Measurements from ENCODE around the gene PBX1. TPM values are rescaled to one million over a fixed set of nuclear protein-coding genes. Genes with fewer than 3 reads are reported as not detected.

Gene PBX1
- polyA plus RNA-seq, 3 donors = 0.07 TPM; not detected in 2

DNA sequence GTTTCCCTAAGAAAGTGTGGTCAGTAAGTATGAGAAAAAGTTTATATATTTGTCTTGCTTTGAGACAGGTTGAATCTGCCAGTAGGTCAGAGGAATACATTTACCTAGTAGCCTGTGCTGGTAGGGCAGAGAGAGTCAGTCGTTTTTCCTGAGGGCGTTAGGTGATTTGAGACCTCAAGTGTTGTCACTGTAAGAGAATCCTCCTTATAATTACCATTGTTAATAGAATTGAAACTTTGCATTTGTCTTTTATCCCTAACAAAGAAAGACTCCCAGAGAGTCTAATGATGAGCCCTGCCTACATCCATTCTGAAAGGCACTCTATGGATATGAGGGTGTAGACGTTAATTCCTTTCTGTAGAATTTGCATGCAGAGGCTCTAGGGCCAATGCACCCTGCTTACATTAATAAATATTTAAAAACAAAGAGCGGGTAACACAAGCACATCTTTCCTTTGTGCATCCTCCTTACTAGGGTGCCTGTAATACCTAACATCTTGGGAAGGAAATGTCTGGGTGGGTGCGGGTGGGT lies 16.4 kb downstream of the PBX1 start:
- WGBS (ENCODE audit: insufficient coverage) = no CpG with 5 or more reads among the region's 5 CpGs
- H2AFZ ChIP-seq (ENCODE audit: insufficient read depth, low read depth, low read length, poor library complexity, severe bottlenecking) = no peak overlapping the region
- H3K79me2 ChIP-seq (ENCODE audit: insufficient read depth, low read length) = no peaks in the 10 kb centered on the region
- H3K36me3 Mint-ChIP-seq = no peaks in the 10 kb centered on the region
- H3K27ac ChIP-seq (ENCODE audit: low read depth in 1 of 2, low read length in 2 of 2) = no peak overlapping the region
- H3K27me3 ChIP-seq (ENCODE audit: control insufficient read depth in 2 of 2, insufficient read depth in 2 of 2, low read length in 2 of 2) = no peaks in the 10 kb centered on the region
- no peak overlapping the region for H3K4me3 ChIP-seq (replicated peaks in 1 of 3; ENCODE audit: low read depth in 2 of 3, low read length in 3 of 3)
- no peak overlapping the region for H3K27ac Mint-ChIP-seq
- H3K27me3 Mint-ChIP-seq (ENCODE audit: low read depth in 3 of 3) = peaks cover 0 to 2% (median 0%) of the 10 kb centered on the region in 3 donors
- H3K36me3 ChIP-seq (replicated peaks in 1 of 2; ENCODE audit: control insufficient read depth in 1 of 2, insufficient read depth in 2 of 2, low read length in 2 of 2) = no peaks in the 10 kb centered on the region
- peaks cover 0 to 7% of the 10 kb centered on the region in 2 donors for H3K9me3 ChIP-seq (replicated peaks in 1 of 2; ENCODE audit: control insufficient read depth in 1 of 2, insufficient read depth in 1 of 2, low read length in 2 of 2)
- DNase-seq = no peak
- H4K20me1 ChIP-seq (ENCODE audit: insufficient read depth, low read length) = no peaks in the 10 kb centered on the region
- intact Hi-C loops (cut with micrococcal nuclease) = no loop called here
- peaks cover 4 to 14% (median 9%) of the 10 kb centered on the region in 7 donors for H3K9me3 Mint-ChIP-seq
- no peaks in the 10 kb centered on the region for H3K4me1 Mint-ChIP-seq
- no peaks in the 10 kb centered on the region for H3K4me1 ChIP-seq (ENCODE audit: control insufficient read depth in 1 of 2, insufficient read depth in 2 of 2, low read length in 2 of 2)
- H3K4me2 ChIP-seq (replicated peaks; ENCODE audit: extremely low read depth, low read length, poor library complexity, severe bottlenecking) = no peak overlapping the region
- H3K9ac ChIP-seq (ENCODE audit: insufficient read depth, low read length, poor library complexity, severe bottlenecking) = no peak overlapping the region
- TF ChIP-seq, protein P1, sequence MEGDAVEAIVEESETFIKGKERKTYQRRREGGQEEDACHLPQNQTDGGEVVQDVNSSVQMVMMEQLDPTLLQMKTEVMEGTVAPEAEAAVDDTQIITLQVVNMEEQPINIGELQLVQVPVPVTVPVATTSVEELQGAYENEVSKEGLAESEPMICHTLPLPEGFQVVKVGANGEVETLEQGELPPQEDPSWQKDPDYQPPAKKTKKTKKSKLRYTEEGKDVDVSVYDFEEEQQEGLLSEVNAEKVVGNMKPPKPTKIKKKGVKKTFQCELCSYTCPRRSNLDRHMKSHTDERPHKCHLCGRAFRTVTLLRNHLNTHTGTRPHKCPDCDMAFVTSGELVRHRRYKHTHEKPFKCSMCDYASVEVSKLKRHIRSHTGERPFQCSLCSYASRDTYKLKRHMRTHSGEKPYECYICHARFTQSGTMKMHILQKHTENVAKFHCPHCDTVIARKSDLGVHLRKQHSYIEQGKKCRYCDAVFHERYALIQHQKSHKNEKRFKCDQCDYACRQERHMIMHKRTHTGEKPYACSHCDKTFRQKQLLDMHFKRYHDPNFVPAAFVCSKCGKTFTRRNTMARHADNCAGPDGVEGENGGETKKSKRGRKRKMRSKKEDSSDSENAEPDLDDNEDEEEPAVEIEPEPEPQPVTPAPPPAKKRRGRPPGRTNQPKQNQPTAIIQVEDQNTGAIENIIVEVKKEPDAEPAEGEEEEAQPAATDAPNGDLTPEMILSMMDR (IDR thresholded peaks at IDR 0.05) = no peak
- no peak overlapping the region for H3K4me3 Mint-ChIP-seq

DNA sequence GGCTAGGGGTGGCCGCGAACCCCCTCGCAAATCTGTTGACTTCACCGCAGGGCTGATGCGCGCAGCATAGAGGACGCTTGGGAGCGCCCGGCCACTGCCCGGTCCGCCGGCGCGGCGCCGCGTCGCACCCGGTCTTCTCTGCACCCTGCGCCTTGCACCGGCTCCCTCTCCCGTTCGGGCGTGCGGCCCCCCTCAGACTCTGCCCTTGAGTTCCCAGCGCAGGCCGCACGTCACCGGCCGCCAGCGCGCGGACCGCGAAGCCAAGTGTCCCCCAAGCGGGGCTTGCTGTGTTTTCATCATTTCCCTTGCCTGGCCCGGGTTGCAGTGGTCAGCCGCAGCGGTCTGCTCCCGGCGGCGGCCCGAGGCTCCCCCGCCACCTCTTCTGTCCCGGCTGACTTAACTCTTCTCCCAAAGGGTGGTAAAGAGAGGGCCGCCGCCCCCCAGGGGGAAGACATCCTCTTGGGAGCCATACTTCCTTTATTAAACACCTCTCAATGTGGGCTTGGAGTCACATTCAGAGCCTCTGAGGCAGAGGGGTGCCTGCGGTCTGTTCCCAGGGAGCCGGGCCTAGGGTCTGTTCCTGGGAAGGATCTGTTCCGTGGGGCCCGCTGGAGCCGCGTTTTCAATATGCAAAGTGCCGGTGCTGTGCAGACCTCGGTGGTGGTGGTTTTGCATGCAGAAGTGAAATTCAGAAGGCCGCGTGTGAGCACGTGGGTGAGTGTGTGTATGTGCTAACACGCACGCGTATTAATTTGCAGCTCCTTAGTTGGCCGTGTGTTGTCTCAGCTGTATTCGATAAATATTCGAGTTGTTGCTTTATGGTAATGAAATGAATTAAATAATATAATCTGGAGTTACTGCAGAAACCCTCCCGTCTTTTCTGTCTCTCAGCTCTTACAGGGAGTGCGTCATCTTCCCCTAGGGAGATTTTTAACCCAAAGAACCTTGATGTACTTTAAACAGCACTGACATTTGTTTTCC lies 17.6 kb downstream of the PBX1 start:
- Histone ChIP-seq H2AFZ (ENCODE audit: insufficient read depth, low read depth, low read length, poor library complexity, severe bottlenecking) (no peak overlapping the region), H3K9ac (ENCODE audit: insufficient read depth, low read length, poor library complexity, severe bottlenecking) (no peak overlapping the region), H3K4me3 (replicated peaks in 1 of 3; ENCODE audit: low read depth in 2 of 3, low read length in 3 of 3) (no peak overlapping the region), H3K27ac (ENCODE audit: low read depth in 1 of 2, low read length in 2 of 2) (no peak overlapping the region), H4K20me1 (ENCODE audit: insufficient read depth, low read length) (no peaks in the 10 kb centered on the region), H3K79me2 (ENCODE audit: insufficient read depth, low read length) (no peaks in the 10 kb centered on the region), H3K4me2 (replicated peaks; ENCODE audit: extremely low read depth, low read length, poor library complexity, severe bottlenecking) (no peak overlapping the region), H3K36me3 (replicated peaks in 1 of 2; ENCODE audit: control insufficient read depth in 1 of 2, insufficient read depth in 2 of 2, low read length in 2 of 2) (no peaks in the 10 kb centered on the region), H3K27me3 (ENCODE audit: control insufficient read depth in 2 of 2, insufficient read depth in 2 of 2, low read length in 2 of 2) (no peaks in the 10 kb centered on the region), H3K9me3 (replicated peaks in 1 of 2; ENCODE audit: control insufficient read depth in 1 of 2, insufficient read depth in 1 of 2, low read length in 2 of 2) (peaks cover 0 to 7% of the 10 kb centered on the region in 2 donors), H3K4me1 (ENCODE audit: control insufficient read depth in 1 of 2, insufficient read depth in 2 of 2, low read length in 2 of 2) (no peaks in the 10 kb centered on the region)
- H3K4me3 Mint-ChIP-seq = no peak overlapping the region
- DNase-seq = no peak
- intact Hi-C loops (cut with micrococcal nuclease) = no loop called here
- H3K27me3 Mint-ChIP-seq (ENCODE audit: low read depth in 3 of 3) = peaks cover 0 to 2% (median 0%) of the 10 kb centered on the region in 3 donors
- H3K9me3 Mint-ChIP-seq = peaks cover 4 to 16% (median 8%) of the 10 kb centered on the region in 7 donors
- no peaks in the 10 kb centered on the region for H3K36me3 Mint-ChIP-seq
- TF ChIP-seq, protein P1 (IDR thresholded peaks at IDR 0.05) = no peak
- no peaks in the 10 kb centered on the region for H3K4me1 Mint-ChIP-seq
- no peak overlapping the region for H3K27ac Mint-ChIP-seq
- WGBS (ENCODE audit: insufficient coverage) = 95% methylated on average over 54 of the region's 66 CpGs

Measured in CD14-positive monocyte (primary cell).